ENCODE results near the gene ARHGEF26. TPM values are rescaled to one million over a fixed set of nuclear protein-coding genes. Genes with fewer than 3 reads are reported as not detected.

ARHGEF26 gene
- polyA plus RNA-seq, 1 donor (not counting 4 experiments of a cell fraction or from before 2014, with no cell fraction given) = 2.2 TPM

- Histone ChIP-seq H3K9me3 (ENCODE audit: control insufficient read depth, low read depth, low read length) (no peaks in the 10 kb centered on the region), H2AFZ (ENCODE audit: control insufficient read depth, low read length) (no peak overlapping the region), H3K9ac (ENCODE audit: control insufficient read depth, extremely low read depth, insufficient read depth, low read length) (no peak overlapping the region), H3K27me3 (ENCODE audit: control insufficient read depth, extremely low read depth, insufficient read depth, low read length) (no peaks in the 10 kb centered on the region), H4K20me1 (ENCODE audit: control insufficient read depth, extremely low read depth, insufficient read depth, low read length) (no peaks in the 10 kb centered on the region), H3K9me1 (ENCODE audit: control insufficient read depth, extremely low read depth, insufficient read depth, low read length) (no peaks in the 10 kb centered on the region), H3K4me2 (ENCODE audit: control insufficient read depth, extremely low read depth, insufficient read depth, low read depth, low read length) (no peak overlapping the region), H3K4me1 (ENCODE audit: control insufficient read depth, extremely low read depth, insufficient read depth, low read length) (no peaks in the 10 kb centered on the region), H3K79me2 (ENCODE audit: control insufficient read depth, insufficient read depth, low read length) (no peaks in the 10 kb centered on the region), H3K4me3 (ENCODE audit: control insufficient read depth in 2 of 3, extremely low read depth in 1 of 3, insufficient read depth in 2 of 3, low read depth in 1 of 3, low read length in 3 of 3) (no peak overlapping the region), H3K27ac (ENCODE audit: control insufficient read depth, insufficient read depth, low read length) (no peak overlapping the region), H3K36me3 (ENCODE audit: control insufficient read depth in 2 of 2, extremely low read depth in 1 of 2, insufficient read depth in 2 of 2, low read length in 2 of 2) (no peaks in the 10 kb centered on the region)
- no peak for FAIRE-seq
- DNase-seq (ENCODE audit: low read depth, low spot score) = no peak
- TF ChIP-seq CTCF (optimal IDR thresholded peaks at IDR 0.05 in 1 of 3, IDR thresholded peaks at IDR 0.05 in 1 of 3, conservative IDR thresholded peaks at IDR 0.05 in 1 of 3; ENCODE audit: extremely low read depth in 1 of 3, insufficient read depth in 2 of 3, low read length in 3 of 3) (no peak), EZH2 (IDR thresholded peaks at IDR 0.05; ENCODE audit: low read length) (no peak)
- dilution Hi-C loops (cut with MboI; ENCODE audit: extremely low pct_ligation_motif_present, low sequenced_read_pairs) = no loop called here
Measured at GRCh38 chr3:154078672-154079071, 42.5 kb upstream of the ARHGEF26 start.

DNA sequence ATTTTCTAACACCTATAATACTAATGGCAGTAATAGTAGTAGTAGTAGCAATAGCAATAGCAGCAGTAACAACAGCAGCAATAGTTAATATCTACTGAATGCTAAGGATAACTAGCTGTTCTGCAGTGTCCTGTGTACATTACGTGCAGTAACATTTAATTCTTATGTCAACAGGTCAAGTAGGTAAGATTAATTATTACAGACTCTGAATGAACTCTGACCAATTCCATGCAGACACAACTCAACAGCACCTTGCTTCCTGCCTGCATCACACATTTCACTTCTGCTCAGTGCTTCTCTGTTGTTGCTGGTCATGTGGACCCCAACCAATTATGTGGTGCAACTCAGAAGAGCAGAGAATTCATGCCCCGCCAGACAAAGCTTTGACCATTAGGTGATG is 39.9 kb upstream of the ARHGEF26 start:
- Histone ChIP-seq H3K4me2 (ENCODE audit: control insufficient read depth, extremely low read depth, insufficient read depth, low read depth, low read length) (no peak overlapping the region), H3K9me1 (ENCODE audit: control insufficient read depth, extremely low read depth, insufficient read depth, low read length) (no peaks in the 10 kb centered on the region), H3K9me3 (ENCODE audit: control insufficient read depth, low read depth, low read length) (no peaks in the 10 kb centered on the region), H3K4me1 (ENCODE audit: control insufficient read depth, extremely low read depth, insufficient read depth, low read length) (no peaks in the 10 kb centered on the region), H3K27ac (ENCODE audit: control insufficient read depth, insufficient read depth, low read length) (no peak overlapping the region), H4K20me1 (ENCODE audit: control insufficient read depth, extremely low read depth, insufficient read depth, low read length) (no peaks in the 10 kb centered on the region), H2AFZ (ENCODE audit: control insufficient read depth, low read length) (no peak overlapping the region), H3K27me3 (ENCODE audit: control insufficient read depth, extremely low read depth, insufficient read depth, low read length) (no peaks in the 10 kb centered on the region), H3K9ac (ENCODE audit: control insufficient read depth, extremely low read depth, insufficient read depth, low read length) (no peak overlapping the region), H3K4me3 (ENCODE audit: control insufficient read depth in 2 of 3, extremely low read depth in 1 of 3, insufficient read depth in 2 of 3, low read depth in 1 of 3, low read length in 3 of 3) (no peak overlapping the region), H3K79me2 (ENCODE audit: control insufficient read depth, insufficient read depth, low read length) (no peaks in the 10 kb centered on the region), H3K36me3 (ENCODE audit: control insufficient read depth in 2 of 2, extremely low read depth in 1 of 2, insufficient read depth in 2 of 2, low read length in 2 of 2) (no peaks in the 10 kb centered on the region)
- dilution Hi-C loops (cut with MboI; ENCODE audit: extremely low pct_ligation_motif_present, low sequenced_read_pairs) = no loop called here
- no peak for TF ChIP-seq EZH2 (IDR thresholded peaks at IDR 0.05; ENCODE audit: low read length)
- no peak for TF ChIP-seq CTCF (optimal IDR thresholded peaks at IDR 0.05 in 1 of 3, IDR thresholded peaks at IDR 0.05 in 1 of 3, conservative IDR thresholded peaks at IDR 0.05 in 1 of 3; ENCODE audit: extremely low read depth in 1 of 3, insufficient read depth in 2 of 3, low read length in 3 of 3)
- no peak for DNase-seq (ENCODE audit: low read depth, low spot score)
- FAIRE-seq = no peak

Measured in keratinocyte (primary cell).